Transverse colon (tissue), 4 donors: ENCODE measurements around the gene MTERF2. TPM values are rescaled to one million over a fixed set of nuclear protein-coding genes. Genes with fewer than 3 reads are reported as not detected.

Experiments used
- DNase-seq: peaks from one replicate; pipeline ENCODE4 v3.0.0-alpha.2; 2019
- H3K27ac ChIP-seq, 4 donors: fragments of 200-600 bp; sonication (generic); 2 replicates each; pipeline ENCODE4 v1.5.1; 2016 to 2018; ENCODE audit warnings: inconsistent platforms in 4 of 4
- H3K27me3 ChIP-seq: fragments of 200-600 bp; sonication (generic); 2 replicates; pipeline ENCODE4 v1.5.1; 2017; ENCODE audit warnings: inconsistent platforms
- H3K36me3 ChIP-seq, 4 donors: fragments of 200-600 bp; sonication (generic); 2 replicates each; pipeline ENCODE4 v1.5.1; 2017 to 2019; ENCODE audit warnings: inconsistent platforms in 4 of 4
- H3K4me1 ChIP-seq, 4 donors: fragments of 200-600 bp; sonication (generic); 2 replicates each; pipeline ENCODE4 v1.5.1; 2017 to 2020; ENCODE audit warnings: inconsistent platforms in 4 of 4
- H3K4me3 ChIP-seq, 4 donors: fragments of 200-600 bp; sonication (generic); 1 replicate in 1 of 4; 2 replicates in 3 of 4; pipeline versions ENCODE4 v1.5.1 to v1.6.1; 2017 to 2019; ENCODE audit warnings: inconsistent platforms in 4 of 4
- H3K9me3 ChIP-seq, 2 donors: fragments of 200-600 bp; sonication (generic); 2 replicates each; pipeline ENCODE4 v1.5.1; 2017 to 2019; ENCODE audit warnings: inconsistent platforms in 2 of 2
- EP300 ChIP-seq: sonication (generic); formaldehyde crosslinking; IDR thresholded peaks from one replicate; pipeline ENCODE4 v1.6.1; 2017; ENCODE audit warnings: antibody characterized with exemption, low read depth
- POLR2A ChIP-seq: fragments of 450-650 bp; IDR thresholded peaks from one replicate; pipeline ENCODE4 v1.6.1; 2016; ENCODE audit warnings: antibody characterized with exemption, mild to moderate bottlenecking, moderate library complexity
- POLR2AphosphoS5 ChIP-seq, 3 donors: sonication (generic); formaldehyde crosslinking; IDR thresholded peaks; one replicate each; pipeline ENCODE4 v1.6.1; 2016; ENCODE audit warnings: antibody characterized with exemption in 3 of 3
- WGBS, 2 donors: methylation state at CpG; one replicate each; pipeline ENCODE4 v1.1.5; 2018; ENCODE audit warnings: low coverage in 1 of 2; 5-methylcytosine and 5-hydroxymethylcytosine counted together
- in situ Hi-C, 4 donors: fragments of 200-750 bp; cut with MboI; loops; one replicate each; pipeline versions ENCODE4 v1.15.0 to v1.15.1; 2017; ENCODE audit warnings: low sequenced_read_pairs in 3 of 4, low pct_ligation_motif_present in 1 of 4, low pct_unique_long_range_greater_than_20kb in 1 of 4
- intact Hi-C: fragments of 100-400 bp; cut with DNase I; formaldehyde crosslinking; loops from one replicate; pipeline ENCODE4 v1.15.1; 2023; ENCODE audit warnings: low total_unique reads
- total RNA-seq, 4 donors: library from RNA; depleted of rRNA; stranded (reverse); fragments of >200 nt; gene quantifications; one replicate each; pipeline ENCODE4 v1.1.0, GENCODE V29; 2016
- TF ChIP-seq, protein P1 (sequence below), 5 experiments: fragments of 200-600 bp in 3 of 5; fragments of 450-650 bp in 2 of 5; sonication (generic) in 3 of 5; IDR thresholded peaks; 1 replicate in 2 of 5; 2 replicates in 3 of 5; pipeline ENCODE4 v1.5.1; 2016 to 2017; ENCODE audit warnings: antibody characterized with exemption in 5 of 5, inconsistent platforms in 3 of 5, mild to moderate bottlenecking in 2 of 5, moderate library complexity in 1 of 5

MTERF2 gene
- total RNA-seq, 4 donors from 2014 or later: 3.0 to 14.8 (median 8.7) TPM

DNA sequence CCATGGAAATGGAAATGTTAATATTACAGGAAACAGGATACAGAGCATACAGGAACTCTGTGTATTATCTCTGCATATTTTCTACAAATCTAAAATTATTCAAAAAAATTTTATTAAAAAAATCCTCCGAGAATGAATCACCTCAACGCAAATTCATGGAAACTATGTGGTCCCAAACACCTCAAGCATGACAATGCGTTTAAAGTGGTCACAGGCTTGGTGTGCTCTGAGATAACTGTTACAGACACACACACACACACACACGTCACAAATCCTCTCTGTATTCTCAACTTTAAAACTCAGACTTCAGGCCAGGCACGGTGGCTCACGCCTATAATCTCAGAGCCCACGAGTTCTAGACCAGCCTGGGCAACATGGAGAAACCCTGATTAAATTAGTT is 45.3 kb upstream of the MTERF2 start:
- TF ChIP-seq, protein P1, sequence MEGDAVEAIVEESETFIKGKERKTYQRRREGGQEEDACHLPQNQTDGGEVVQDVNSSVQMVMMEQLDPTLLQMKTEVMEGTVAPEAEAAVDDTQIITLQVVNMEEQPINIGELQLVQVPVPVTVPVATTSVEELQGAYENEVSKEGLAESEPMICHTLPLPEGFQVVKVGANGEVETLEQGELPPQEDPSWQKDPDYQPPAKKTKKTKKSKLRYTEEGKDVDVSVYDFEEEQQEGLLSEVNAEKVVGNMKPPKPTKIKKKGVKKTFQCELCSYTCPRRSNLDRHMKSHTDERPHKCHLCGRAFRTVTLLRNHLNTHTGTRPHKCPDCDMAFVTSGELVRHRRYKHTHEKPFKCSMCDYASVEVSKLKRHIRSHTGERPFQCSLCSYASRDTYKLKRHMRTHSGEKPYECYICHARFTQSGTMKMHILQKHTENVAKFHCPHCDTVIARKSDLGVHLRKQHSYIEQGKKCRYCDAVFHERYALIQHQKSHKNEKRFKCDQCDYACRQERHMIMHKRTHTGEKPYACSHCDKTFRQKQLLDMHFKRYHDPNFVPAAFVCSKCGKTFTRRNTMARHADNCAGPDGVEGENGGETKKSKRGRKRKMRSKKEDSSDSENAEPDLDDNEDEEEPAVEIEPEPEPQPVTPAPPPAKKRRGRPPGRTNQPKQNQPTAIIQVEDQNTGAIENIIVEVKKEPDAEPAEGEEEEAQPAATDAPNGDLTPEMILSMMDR (IDR thresholded peaks at IDR 0.05): no peak
- TF ChIP-seq POLR2AphosphoS5 (IDR thresholded peaks at IDR 0.05) (no peak), POLR2A (no peak), EP300 (no peak)
- Histone ChIP-seq H3K27ac (no peak overlapping the region), H3K9me3 (no peaks in the 10 kb centered on the region), H3K4me1 (peaks cover 0 to 39% (median 15%) of the 10 kb centered on the region in 4 donors), H3K36me3 (no peaks in the 10 kb centered on the region), H3K27me3 (no peaks in the 10 kb centered on the region), H3K4me3 (no peak overlapping the region)
- WGBS, 2 donors: 90 to 93% methylated on average over 6 to 7 of the region's 7 CpGs
- DNase-seq: no peak
- intact Hi-C loops (no loop called here), in situ Hi-C loops (no loop called here)

DNA sequence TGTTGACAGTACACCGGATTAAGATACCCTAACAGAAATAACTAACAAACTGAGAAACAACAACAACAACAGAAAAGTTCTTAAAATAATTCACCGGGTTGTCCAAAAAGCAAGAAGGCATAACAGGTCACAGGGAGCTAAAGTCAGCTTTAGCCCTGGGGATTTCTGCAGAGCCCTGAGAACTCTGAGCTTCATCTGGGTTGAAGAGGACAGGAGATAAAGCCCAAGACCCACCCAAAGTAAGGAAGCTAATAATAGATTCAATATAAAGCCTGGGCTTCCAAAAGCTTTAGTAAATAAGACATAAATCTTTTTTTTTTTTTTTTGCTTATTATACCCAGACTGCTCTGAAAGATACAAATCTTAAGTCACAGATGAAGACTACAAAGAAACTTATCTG is 44.1 kb upstream of the MTERF2 start:
- no peak overlapping the region for H3K27ac ChIP-seq

DNA sequence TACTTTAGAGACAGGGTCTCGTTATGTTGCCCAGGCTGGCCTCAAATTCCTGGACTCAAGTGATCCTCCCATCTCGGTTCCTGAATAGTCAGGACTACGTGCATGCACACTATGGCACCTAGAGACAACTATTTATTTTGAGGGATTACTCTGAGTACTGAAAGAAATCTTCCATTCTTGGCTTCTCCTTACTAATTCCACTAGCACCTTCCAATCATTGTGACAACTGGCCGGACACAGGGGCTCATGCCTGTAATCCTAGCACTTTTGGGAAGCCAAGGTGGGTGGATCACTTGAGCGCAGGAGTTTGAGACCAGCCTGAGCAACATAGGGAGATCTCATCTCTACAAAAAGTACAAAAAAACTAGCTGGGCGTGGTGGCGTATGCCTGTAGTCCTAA is 42.1 kb upstream of the MTERF2 start:
- intact Hi-C loops: no loop called here
- Histone ChIP-seq H3K36me3 (no peaks in the 10 kb centered on the region), H3K27me3 (no peaks in the 10 kb centered on the region), H3K9me3 (no peaks in the 10 kb centered on the region), H3K27ac (peak overlapping the region in 3 of 4 donors; percentile 73 to 86 (median 81)), H3K4me3 (no peak overlapping the region), H3K4me1 (peaks cover 4 to 44% (median 26%) of the 10 kb centered on the region in 4 donors)
- in situ Hi-C loops: no loop called here
- TF ChIP-seq EP300: no peak
- no peak for TF ChIP-seq POLR2AphosphoS5 (IDR thresholded peaks at IDR 0.05)
- no peak for TF ChIP-seq POLR2A
- TF ChIP-seq, protein P1 (IDR thresholded peaks at IDR 0.05): no peak
- DNase-seq: no peak
- 80 to 87% methylated on average over 7 of the region's 7 CpGs for WGBS, 2 donors

More for the DNA sequence above, 44.1 kb upstream of the MTERF2 start:
- H3K9me3 ChIP-seq: no peaks in the 10 kb centered on the region
- H3K4me3 ChIP-seq: no peak overlapping the region
- H3K27me3 ChIP-seq: no peaks in the 10 kb centered on the region
- in situ Hi-C loops (no loop called here), intact Hi-C loops (no loop called here)
- WGBS, 2 donors: 76% methylated on average over 2 of the region's 2 CpGs
- TF ChIP-seq POLR2A: no peak
- no peak for TF ChIP-seq EP300
- TF ChIP-seq, protein P1 (IDR thresholded peaks at IDR 0.05): no peak
- TF ChIP-seq POLR2AphosphoS5 (IDR thresholded peaks at IDR 0.05): no peak
- no peaks in the 10 kb centered on the region for H3K36me3 ChIP-seq
- no peak for DNase-seq
- peaks cover 4 to 50% (median 26%) of the 10 kb centered on the region in 4 donors for H3K4me1 ChIP-seq

DNA sequence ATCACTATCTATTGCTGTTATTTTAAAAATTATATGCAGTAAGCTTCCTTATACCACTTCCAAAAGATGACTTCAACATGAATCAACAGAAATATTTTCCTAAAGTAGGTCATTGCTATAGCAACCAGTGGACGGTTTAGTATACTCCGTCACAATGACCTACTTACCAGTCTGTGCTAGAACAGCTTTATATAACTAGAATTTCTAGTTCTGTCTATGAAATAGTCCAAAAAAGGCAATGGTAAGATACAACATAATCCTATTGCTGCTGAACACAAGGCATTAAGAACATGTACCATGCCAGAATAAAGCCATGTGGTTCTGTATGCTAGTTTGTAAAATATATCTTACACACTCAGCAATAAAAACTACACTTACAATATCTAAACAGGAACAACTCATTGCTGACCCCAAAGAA is 40.7 kb upstream of the MTERF2 start:
- H3K4me1 ChIP-seq: peaks cover 4 to 44% (median 26%) of the 10 kb centered on the region in 4 donors
- DNase-seq: no peak
- intact Hi-C loops (no loop called here), in situ Hi-C loops (no loop called here)
- no peaks in the 10 kb centered on the region for H3K36me3 ChIP-seq
- TF ChIP-seq, protein P1 (IDR thresholded peaks at IDR 0.05): no peak
- TF ChIP-seq POLR2AphosphoS5 (IDR thresholded peaks at IDR 0.05): peak; percentile 62 to 71 (median 64)
- peak; percentile 22 for TF ChIP-seq POLR2A
- TF ChIP-seq EP300: peak; percentile 80
- peak overlapping the region; percentile 73 to 86 (median 77) for H3K27ac ChIP-seq
- H3K4me3 ChIP-seq: no peak overlapping the region
- 5% methylated on average over 2 of the region's 2 CpGs; no CpG with 5 or more reads in 1 of the 2 donors for WGBS, 2 donors
- no peaks in the 10 kb centered on the region for H3K9me3 ChIP-seq
- H3K27me3 ChIP-seq: no peaks in the 10 kb centered on the region
